ENCODE results near the gene TMEM51.

The TMEM51 gene

DNA sequence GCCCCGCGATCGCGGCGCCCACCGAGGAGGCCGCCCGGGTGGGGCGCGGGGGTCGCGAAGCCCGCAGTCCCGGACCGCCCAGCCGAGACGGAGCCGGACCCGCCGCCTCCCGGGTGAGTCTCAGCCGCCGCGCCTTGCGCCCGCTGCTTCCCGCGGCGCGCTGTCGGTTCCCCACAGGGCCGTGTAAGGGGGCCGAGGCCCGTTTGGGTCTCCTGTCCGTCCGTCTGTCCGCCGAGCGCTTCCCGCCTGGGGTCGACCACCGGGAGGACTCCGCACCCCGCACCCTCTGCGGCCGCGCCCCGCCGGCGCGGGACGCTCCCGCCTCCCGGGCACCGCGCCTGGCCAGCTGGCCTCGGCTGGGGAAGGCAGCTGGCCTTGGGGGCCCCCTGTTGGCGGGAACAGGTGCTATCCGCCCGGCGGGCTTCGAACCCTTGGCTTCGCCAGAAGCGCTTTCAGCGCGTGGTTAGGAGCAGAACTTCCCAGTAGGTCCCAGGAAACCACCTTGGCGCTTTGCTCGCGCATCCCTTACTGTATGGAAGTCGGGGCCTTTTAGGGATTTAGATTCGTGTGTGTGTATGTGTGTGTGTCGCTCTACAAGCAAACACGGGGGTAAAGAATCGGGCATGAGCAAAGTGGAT, 414 bp downstream of the TMEM51 start:
- Histone ChIP-seq H3K4me3 (ENCODE audit: low read depth, low read length) (peak overlapping the region; percentile 76), H3K4me1 (no peaks in the 10 kb centered on the region), H3K9ac (no peak overlapping the region), H3K4me2 (ENCODE audit: low read length) (peak overlapping the region; percentile 82), H3K27ac (no peak overlapping the region), H3K27me3 (ENCODE audit: control insufficient read depth, insufficient read depth, low read length) (no peaks in the 10 kb centered on the region), H2AFZ (peak overlapping the region; percentile 66), H3K79me2 (no peaks in the 10 kb centered on the region), H3K36me3 (ENCODE audit: control insufficient read depth, insufficient read depth, low read length) (no peaks in the 10 kb centered on the region), H3K9me3 (ENCODE audit: control insufficient read depth, low read length) (no peaks in the 10 kb centered on the region)
- TF ChIP-seq, protein P1, sequence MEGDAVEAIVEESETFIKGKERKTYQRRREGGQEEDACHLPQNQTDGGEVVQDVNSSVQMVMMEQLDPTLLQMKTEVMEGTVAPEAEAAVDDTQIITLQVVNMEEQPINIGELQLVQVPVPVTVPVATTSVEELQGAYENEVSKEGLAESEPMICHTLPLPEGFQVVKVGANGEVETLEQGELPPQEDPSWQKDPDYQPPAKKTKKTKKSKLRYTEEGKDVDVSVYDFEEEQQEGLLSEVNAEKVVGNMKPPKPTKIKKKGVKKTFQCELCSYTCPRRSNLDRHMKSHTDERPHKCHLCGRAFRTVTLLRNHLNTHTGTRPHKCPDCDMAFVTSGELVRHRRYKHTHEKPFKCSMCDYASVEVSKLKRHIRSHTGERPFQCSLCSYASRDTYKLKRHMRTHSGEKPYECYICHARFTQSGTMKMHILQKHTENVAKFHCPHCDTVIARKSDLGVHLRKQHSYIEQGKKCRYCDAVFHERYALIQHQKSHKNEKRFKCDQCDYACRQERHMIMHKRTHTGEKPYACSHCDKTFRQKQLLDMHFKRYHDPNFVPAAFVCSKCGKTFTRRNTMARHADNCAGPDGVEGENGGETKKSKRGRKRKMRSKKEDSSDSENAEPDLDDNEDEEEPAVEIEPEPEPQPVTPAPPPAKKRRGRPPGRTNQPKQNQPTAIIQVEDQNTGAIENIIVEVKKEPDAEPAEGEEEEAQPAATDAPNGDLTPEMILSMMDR (IDR thresholded peaks at IDR 0.05): peak; percentile 56

DNA sequence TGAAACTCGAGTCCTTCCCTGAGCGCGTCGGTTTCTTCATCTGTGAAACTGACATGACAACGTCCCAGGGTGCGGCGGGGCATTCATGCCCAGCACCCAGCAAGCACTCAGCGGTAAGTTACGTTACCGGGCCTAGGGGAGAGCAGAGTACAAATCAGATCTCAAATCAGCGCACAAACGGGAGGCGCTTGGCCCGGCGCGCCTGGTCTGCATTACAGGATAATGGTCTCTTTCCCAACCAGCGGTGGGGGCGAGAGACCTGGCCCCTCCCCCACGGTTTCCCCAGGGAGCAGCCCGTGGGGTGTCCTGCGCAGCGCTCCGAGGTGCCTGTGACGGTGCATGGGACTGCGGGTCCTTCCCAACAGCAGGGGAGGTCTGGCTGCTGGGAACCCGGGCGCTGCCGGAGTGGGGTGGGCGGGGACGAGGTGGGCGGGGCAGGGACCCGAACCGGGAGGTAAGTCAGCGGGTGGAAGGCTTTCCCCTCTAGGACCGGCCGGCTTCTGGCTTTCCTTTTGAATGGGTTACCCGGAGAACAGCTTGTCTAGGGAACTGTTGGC, 1.0 kb downstream of the TMEM51 start:
- Histone ChIP-seq H3K4me1 (no peaks in the 10 kb centered on the region), H3K79me2 (no peaks in the 10 kb centered on the region), H3K9me3 (ENCODE audit: control insufficient read depth, low read length) (no peaks in the 10 kb centered on the region), H3K9ac (no peak overlapping the region), H3K36me3 (ENCODE audit: control insufficient read depth, insufficient read depth, low read length) (no peaks in the 10 kb centered on the region), H3K27ac (no peak overlapping the region), H2AFZ (no peak overlapping the region), H3K4me2 (ENCODE audit: low read length) (peak overlapping the region; percentile 82), H3K27me3 (ENCODE audit: control insufficient read depth, insufficient read depth, low read length) (no peaks in the 10 kb centered on the region), H3K4me3 (ENCODE audit: low read depth, low read length) (peak overlapping the region; percentile 76)
- TF ChIP-seq, protein P1 (IDR thresholded peaks at IDR 0.05): no peak

DNA sequence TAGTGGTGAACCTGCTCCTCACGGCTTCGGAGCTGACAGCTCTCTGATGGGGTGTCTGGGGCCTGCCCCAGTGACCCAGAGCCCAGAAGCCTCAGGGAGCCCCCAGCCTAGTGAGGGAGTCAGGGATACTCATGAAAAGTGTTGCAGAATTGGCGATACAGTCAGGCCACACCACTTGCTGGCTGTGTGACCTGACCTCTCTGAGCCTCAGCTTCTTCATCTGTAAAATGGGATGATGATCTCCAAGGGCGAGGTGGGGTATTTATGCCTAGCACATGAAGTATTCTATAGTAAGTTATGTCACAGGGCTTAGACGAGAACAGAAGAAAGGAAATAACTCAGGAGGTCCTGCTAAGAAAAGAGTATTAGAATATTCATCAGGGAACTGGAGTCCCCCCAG, 1.6 kb downstream of the TMEM51 start:
- Histone ChIP-seq H3K4me1 (no peaks in the 10 kb centered on the region), H3K79me2 (no peaks in the 10 kb centered on the region), H3K9ac (no peak overlapping the region), H3K9me3 (ENCODE audit: control insufficient read depth, low read length) (no peaks in the 10 kb centered on the region), H2AFZ (no peak overlapping the region), H3K4me2 (ENCODE audit: low read length) (no peak overlapping the region), H3K4me3 (ENCODE audit: low read depth, low read length) (no peak overlapping the region), H3K27me3 (ENCODE audit: control insufficient read depth, insufficient read depth, low read length) (no peaks in the 10 kb centered on the region), H3K27ac (no peak overlapping the region), H3K36me3 (ENCODE audit: control insufficient read depth, insufficient read depth, low read length) (no peaks in the 10 kb centered on the region)
- TF ChIP-seq, protein P1 (IDR thresholded peaks at IDR 0.05): no peak

DNA sequence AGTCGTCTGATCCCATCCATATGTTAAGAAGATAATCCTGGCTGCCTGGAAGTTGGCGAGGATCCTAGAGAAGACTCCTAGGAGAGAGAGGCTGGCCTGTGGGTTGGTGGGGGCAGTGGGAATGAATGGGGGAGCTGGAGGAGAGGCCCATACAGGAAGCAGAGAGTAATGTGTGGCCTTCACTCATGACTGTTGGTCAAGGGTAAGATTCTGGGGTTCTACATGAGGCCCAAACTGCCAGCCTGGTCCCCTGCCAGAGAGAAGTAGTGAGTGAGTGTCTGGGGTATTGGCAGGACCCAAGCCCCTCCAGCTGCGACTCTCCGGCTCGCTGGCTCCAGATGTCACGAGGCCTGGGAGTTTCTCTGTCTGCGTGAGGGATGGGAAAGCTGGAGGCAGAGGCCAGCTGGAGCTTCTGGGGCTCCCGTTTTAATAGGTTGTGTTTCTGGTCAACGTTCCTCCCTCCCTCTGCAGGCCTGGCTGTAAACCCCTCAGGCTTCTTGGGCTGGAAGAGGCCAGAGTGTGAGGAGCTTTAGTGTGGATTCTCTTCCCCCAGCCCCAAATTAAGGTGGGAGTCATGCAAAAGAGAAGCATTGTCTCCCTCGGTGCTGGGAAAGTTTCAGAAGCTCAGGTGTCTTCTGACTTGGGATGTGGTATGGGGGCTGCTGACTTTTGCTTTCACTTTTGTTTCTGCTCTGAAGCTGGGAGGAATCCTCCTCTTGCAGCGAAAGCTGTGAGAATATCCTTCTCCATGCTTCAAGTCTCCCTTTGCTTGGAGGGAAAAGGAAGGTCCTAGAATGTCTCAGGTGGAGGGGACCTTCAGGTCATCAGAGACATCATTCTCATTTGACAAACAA, 2.6 kb downstream of the TMEM51 start:
- no peaks in the 10 kb centered on the region for H3K79me2 ChIP-seq
- no peak overlapping the region for H3K27ac ChIP-seq
- TF ChIP-seq, protein P1 (IDR thresholded peaks at IDR 0.05): no peak
- H3K9me3 ChIP-seq (ENCODE audit: control insufficient read depth, low read length): no peaks in the 10 kb centered on the region
- H3K36me3 ChIP-seq (ENCODE audit: control insufficient read depth, insufficient read depth, low read length): no peaks in the 10 kb centered on the region
- no peaks in the 10 kb centered on the region for H3K4me1 ChIP-seq
- no peak overlapping the region for H3K9ac ChIP-seq
- no peaks in the 10 kb centered on the region for H3K27me3 ChIP-seq (ENCODE audit: control insufficient read depth, insufficient read depth, low read length)
- no peak overlapping the region for H3K4me3 ChIP-seq (ENCODE audit: low read depth, low read length)
- no peak overlapping the region for H2AFZ ChIP-seq
- H3K4me2 ChIP-seq (ENCODE audit: low read length): no peak overlapping the region

All from parathyroid adenoma (tissue), 2 donors.